Stromal cell of bone marrow (primary cell): Measurements from ENCODE around the gene MCF2L2.
"Not testable (repeated sequence)": the region's sequence is repeated elsewhere in the genome, so short reads cannot be mapped to it uniquely, and the experiment has no call there.

Experiments used
- DNase-seq: peaks from one replicate; pipeline ENCODE4 v3.0.0-alpha.2; 2012; ENCODE audit warnings: low read depth

The MCF2L2 gene

GRCh38 chr3:183443395-183444385 is 15.3 kb upstream of the MCF2L2 start:
- no peak for DNase-seq

DNA sequence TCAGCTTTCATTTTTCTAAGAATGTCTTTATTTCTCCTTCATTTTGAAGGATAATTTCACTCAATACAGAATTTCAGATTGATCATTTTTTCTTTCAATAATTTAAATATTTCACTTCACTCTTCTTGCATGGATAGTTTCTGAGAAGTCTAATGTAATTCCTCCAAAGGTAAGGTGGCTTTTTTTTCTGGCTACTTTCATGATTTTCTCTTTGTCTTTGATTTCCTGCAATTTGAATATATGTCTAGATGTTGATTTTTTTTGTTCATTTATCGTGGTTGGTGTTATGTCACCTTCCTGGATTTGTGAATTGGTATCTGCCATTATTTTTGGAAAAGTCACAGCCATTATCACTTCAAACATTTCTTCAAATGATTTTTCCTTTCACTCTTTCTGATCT is 14.6 kb upstream of the MCF2L2 start:
- DNase-seq = no peak

DNA sequence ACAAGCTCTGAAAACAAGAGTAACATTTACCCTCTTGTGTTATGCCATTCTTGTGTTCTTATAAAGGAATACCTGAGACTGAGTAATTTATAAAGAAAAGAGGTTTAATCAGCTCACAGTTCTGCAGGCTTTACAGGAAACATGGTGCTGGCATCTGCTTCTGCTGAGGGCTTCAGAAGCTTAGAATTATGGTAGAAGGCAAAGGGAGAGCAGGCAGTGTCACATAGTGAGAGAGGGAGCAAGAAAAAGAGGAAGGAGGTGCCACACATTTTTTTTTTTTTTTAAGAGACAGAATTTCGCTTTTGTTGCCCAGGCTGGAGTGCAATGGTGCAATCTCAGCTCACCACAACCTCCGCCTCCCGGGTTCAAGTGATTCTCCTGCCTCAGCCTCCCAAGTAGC is 12.1 kb upstream of the MCF2L2 start:
- DNase-seq = not testable (repeated sequence)

DNA sequence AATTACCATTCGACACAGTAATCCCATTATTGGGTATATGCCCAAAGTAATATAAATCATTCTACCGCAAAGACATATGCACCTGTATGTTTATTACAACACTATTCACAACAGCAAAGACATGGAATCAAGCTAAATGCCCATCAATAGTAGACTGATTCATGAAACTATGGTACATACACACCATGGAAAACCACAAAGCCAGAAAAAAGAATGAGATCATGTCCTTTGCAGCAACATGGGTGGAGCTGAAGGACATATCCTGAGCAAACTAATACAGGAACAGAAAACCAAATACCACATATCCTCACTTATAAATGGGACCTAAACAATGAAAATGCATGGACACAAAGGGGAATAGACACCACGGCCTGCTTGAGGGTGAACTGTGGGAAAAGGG is 11.1 kb upstream of the MCF2L2 start:
- no peak for DNase-seq

GRCh38 chr3:183438735-183439134 is 10.3 kb upstream of the MCF2L2 start:
- no peak for DNase-seq

GRCh38 chr3:183437666-183438564 is 9.5 kb upstream of the MCF2L2 start:
- no peak for DNase-seq

DNA sequence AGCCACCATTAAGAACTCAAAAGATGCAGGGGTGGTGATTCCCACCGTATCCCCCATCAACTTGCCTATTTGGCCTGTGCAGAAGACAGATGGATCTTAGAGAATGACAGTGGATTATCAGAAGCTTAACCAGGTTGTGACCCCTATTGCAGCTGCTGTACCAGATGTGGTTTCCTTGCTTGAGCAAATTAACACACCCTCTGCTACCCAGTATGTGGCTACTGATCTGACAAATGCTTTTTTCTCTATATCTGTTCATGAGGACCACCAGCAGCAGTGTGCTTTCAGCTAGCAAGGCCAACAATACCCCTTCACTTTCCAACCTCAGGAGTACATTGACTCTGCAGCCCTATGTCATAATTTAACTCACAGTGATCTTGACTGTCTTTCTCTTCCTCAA is 8.6 kb upstream of the MCF2L2 start:
- DNase-seq = no peak

- DNase-seq = no peak
These were observed 7.2 kb upstream of the MCF2L2 start for GRCh38 chr3:183435661-183436060.

DNA sequence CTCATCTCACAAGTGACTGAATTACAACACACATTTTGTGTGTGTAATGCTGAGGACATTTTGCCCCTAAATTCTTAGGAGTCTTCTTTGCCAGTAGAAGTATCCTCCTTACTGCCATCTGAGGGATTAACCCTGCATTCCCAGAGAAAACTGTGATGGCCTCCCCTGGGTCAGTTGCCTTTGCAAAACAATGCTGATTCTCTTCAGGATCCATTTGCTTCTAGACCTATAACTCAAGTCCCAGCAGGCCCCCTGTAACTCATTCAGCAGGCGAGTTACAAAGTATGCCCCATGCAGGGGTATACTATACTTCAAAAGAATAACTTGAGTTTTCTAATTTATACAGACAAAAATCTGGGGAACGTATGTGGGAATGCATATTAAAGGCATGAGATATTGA is 6.6 kb upstream of the MCF2L2 start:
- no peak for DNase-seq

- no peak for DNase-seq
These were observed 6.1 kb upstream of the MCF2L2 start for GRCh38 chr3:183434503-183434902.

GRCh38 chr3:183430325-183430957 is 2.0 kb upstream of the MCF2L2 start:
- DNase-seq = no peak

- DNase-seq = no peak
These were observed 458 bp downstream of the MCF2L2 start for GRCh38 chr3:183427876-183428446.

DNA sequence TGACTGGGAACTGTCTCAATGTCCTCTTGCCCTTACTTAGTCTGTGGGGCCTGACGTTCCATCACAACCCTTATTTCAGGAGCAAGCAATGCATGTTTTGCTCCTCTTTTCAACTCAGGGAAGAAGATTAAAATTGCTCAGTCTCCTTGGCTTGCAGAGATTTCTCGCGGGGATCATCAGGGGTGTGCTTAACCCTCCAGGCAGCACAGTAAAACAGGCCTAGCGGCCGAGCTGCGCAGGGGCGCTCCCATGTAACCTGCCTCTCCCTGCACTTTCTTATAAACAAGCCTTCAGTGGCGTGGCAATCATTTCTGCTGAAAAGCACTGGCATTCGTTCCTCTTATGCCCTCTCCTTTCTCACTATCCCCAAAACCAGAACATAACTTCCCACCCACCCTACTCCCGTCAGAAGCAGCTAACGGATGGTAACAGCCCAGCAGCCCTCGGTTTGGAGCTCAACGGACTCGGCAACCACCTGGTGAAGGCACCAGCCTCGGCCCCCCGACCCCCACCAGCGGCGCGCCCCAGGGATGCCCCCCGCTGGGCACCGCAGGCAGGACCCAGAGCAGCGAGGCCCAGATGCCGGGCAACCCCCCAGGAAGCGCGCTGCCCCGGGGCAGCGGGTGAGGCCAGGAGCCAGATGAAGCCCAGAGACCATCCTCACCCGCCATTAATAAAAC is 1.1 kb downstream of the MCF2L2 start:
- no peak for DNase-seq

DNA sequence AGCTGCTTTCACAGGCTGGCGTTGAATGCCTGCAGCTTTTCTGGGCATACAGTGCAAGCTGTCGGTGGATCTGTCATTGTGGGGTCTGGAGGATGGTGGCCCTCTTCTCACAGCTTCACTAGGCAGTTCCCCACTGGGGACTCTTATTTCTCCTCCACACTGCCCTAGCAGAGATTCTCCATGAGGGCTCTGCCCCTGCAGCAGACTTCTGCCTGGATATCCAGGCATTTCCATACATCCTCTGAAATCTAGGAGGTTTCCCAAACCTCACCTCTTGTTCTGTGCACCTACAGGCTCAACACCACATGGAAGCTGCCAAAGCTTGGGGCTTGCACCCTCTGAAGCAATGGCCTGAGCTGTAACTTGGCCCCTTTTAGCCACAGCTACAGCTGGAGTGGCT is 9.6 kb downstream of the MCF2L2 start:
- DNase-seq = not testable (repeated sequence)

DNA sequence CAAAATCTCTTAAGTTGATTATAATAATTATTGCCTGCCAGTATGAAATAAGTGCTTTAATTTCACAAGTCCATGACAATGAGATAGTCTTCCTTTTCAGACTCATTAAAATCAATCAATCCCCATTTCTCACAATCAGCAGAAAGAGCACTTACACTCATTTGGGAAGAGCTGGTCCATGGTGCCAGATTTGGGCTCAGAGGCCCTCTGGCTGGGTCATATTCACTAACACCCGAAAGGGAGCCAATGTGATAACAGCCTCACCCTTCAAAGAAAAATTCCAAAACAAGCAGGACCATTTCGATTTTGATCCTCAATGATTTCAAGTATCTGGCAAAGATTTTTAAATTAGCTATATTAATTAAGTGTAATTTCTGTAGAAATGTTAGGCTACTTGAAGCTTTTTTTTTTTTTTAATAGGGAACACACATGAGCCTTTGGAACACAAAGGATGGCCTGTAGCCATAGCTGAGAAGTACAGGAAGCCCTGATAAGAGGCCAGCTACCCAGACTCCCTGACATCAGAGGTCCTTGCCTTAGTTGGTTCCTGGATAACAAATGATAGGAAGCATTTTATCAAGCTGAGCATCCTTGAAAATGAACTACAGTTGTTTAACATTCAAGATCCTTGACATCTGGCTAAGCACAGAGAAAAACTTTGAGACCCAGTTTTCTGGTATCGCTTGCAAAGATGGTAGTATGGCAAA is 17.1 kb downstream of the MCF2L2 start:
- no peak for DNase-seq

- DNase-seq = no peak
These were observed 17.7 kb downstream of the MCF2L2 start for GRCh38 chr3:183410759-183411158.

DNA sequence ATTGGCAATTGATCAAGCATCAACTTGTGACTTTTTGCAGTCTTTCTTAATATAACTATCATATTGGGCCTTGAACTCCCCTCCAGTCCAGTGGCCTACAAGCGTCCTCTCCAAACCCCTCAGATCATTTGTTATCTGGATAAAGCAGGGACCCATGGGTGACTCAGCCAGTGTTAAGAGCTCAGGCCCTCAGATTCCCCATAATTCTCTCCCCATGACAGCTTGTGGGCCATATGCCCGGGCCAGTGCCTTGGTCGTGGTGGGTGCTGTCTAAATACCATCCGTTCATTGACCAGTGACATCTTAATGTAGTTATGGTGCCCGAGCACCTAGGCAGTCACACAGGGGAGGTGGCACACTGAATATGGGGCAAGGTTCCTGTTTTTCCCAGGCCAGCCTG is 18.1 kb downstream of the MCF2L2 start:
- no peak for DNase-seq

GRCh38 chr3:183409219-183409618 is 19.2 kb downstream of the MCF2L2 start:
- DNase-seq = no peak

DNA sequence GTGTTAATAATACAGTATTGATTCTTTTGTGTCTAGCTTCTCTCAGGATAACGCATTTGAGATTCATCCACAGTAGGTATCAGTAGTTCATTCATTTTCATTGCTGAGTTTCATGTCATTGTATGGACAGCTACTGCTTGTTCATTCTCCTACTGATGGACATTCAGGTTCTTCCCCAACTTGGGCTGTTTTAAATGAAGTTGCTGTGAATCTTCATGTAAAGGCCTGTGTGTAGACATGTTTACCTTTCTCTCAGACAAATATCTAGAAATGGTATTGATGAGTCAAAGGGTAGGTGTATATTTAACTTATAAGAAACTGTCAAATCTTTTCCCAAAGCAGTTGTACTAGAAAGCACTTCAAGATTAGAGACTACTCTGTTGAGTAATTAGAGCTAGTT is 26.7 kb downstream of the MCF2L2 start:
- no peak for DNase-seq

- DNase-seq = no peak
These were observed 28.1 kb downstream of the MCF2L2 start for GRCh38 chr3:183400352-183400751.
